ENCODE measurements around the gene SPRR4. TPM values are rescaled to one million over a fixed set of nuclear protein-coding genes. Genes with fewer than 3 reads are reported as not detected.

Gene SPRR4
- polyA plus RNA-seq, 1 donor from 2014 or later: not detected

DNA sequence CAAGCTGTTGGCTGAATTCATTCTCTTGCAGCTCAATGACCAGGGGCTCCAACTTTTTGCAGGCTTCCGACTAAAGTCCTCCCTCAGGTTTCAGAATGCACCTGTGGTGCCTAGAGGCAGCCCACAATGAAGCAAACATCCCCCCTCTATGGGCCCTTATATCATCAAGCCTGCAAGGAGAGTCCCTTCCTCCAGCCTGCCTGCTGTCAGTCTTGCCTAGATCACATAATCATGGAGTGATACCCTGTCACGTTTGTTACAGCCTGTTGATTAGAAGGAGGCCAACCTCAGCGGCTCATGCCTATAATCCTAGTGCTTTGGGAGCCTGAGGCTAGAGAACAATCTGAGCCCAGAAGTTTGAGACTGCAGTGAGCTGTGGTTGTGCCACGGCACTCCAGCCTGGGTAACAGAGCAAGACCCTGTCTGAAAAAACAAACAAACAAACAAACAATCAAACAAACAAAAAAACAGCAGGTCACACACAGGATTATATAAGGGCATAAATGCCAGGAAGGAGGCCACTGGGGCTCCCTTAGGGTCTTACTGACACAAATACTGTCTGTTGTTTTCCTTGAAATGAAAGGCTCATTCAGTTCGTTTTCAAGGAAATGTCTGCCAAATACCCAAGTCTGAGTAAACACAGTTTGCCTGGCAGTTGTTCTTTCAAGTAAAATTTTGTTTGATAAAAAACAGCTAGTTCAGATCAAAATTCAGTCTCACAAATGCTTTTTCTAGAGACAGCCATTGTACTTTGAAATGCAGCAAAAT, 26.4 kb downstream of the SPRR4 start:
- Histone ChIP-seq H3K36me3 (ENCODE audit: insufficient read depth, low read length) (no peaks in the 10 kb centered on the region), H3K4me2 (ENCODE audit: low read length) (no peak overlapping the region), H3F3A (ENCODE audit: insufficient read depth, low read length, poor library complexity, severe bottlenecking) (no peaks in the 10 kb centered on the region), H3K79me2 (replicated peaks; ENCODE audit: insufficient read depth, low read length) (no peaks in the 10 kb centered on the region), H3K4me3 (ENCODE audit: low read length) (no peak overlapping the region), H3K9ac (ENCODE audit: low read length) (no peak overlapping the region), H3K27ac (ENCODE audit: low read length) (no peak overlapping the region), H2AFZ (ENCODE audit: low read depth, low read length) (no peak overlapping the region), H3K9me3 (ENCODE audit: low read length) (no peaks in the 10 kb centered on the region), H4K20me1 (ENCODE audit: insufficient read depth) (no peaks in the 10 kb centered on the region), H3K9me2 (ENCODE audit: insufficient read depth, low read length) (no peaks in the 10 kb centered on the region), H3K27me3 (ENCODE audit: insufficient read depth, low read depth, low read length) (no peaks in the 10 kb centered on the region)
- TF ChIP-seq SMC3 (conservative IDR thresholded peaks at IDR 0.05; ENCODE audit: poor library complexity): no peak

DNA sequence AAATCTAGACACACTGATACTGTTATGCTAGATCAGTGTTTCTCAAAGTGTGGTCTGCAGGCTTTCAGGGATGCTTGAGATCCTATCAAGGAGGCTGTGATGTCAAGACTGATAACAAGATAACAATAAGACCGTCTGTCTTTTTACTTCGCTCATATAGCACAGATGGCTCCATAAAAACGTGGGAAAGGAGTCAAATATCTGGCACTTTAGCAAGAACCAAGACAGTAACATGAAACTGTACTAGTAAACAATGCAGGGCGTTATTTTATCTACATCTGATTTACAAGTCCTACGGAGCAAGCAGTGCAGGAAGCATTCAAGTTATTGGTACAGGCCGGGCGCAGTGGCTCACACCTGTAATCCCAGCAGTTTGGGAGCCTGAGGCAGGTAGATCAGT, 27.5 kb downstream of the SPRR4 start:
- Histone ChIP-seq H3K4me2 (ENCODE audit: low read length) (no peak overlapping the region), H3K9ac (ENCODE audit: low read length) (no peak overlapping the region), H3K36me3 (ENCODE audit: insufficient read depth, low read length) (no peaks in the 10 kb centered on the region), H3F3A (ENCODE audit: insufficient read depth, low read length, poor library complexity, severe bottlenecking) (no peaks in the 10 kb centered on the region), H3K27ac (ENCODE audit: low read length) (no peak overlapping the region), H2AFZ (ENCODE audit: low read depth, low read length) (no peak overlapping the region), H3K9me2 (ENCODE audit: insufficient read depth, low read length) (no peaks in the 10 kb centered on the region), H3K9me3 (ENCODE audit: low read length) (no peaks in the 10 kb centered on the region), H3K79me2 (replicated peaks; ENCODE audit: insufficient read depth, low read length) (no peaks in the 10 kb centered on the region), H3K27me3 (ENCODE audit: insufficient read depth, low read depth, low read length) (no peaks in the 10 kb centered on the region), H4K20me1 (ENCODE audit: insufficient read depth) (no peaks in the 10 kb centered on the region), H3K4me3 (ENCODE audit: low read length) (no peak overlapping the region)
- TF ChIP-seq TAF1 (IDR thresholded peaks at IDR 0.05; ENCODE audit: low read depth): no peak
- no peak for TF ChIP-seq POLR2AphosphoS5 (IDR thresholded peaks at IDR 0.05)
- no peak for TF ChIP-seq EZH2 (IDR thresholded peaks at IDR 0.05; ENCODE audit: borderline replicate concordance, insufficient read depth, low read length, poor library complexity, severe bottlenecking)
- TF ChIP-seq, protein P1, sequence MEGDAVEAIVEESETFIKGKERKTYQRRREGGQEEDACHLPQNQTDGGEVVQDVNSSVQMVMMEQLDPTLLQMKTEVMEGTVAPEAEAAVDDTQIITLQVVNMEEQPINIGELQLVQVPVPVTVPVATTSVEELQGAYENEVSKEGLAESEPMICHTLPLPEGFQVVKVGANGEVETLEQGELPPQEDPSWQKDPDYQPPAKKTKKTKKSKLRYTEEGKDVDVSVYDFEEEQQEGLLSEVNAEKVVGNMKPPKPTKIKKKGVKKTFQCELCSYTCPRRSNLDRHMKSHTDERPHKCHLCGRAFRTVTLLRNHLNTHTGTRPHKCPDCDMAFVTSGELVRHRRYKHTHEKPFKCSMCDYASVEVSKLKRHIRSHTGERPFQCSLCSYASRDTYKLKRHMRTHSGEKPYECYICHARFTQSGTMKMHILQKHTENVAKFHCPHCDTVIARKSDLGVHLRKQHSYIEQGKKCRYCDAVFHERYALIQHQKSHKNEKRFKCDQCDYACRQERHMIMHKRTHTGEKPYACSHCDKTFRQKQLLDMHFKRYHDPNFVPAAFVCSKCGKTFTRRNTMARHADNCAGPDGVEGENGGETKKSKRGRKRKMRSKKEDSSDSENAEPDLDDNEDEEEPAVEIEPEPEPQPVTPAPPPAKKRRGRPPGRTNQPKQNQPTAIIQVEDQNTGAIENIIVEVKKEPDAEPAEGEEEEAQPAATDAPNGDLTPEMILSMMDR (IDR thresholded peaks at IDR 0.05; ENCODE audit: poor library complexity, severe bottlenecking): no peak
- no peak for TF ChIP-seq RAD21 (conservative IDR thresholded peaks at IDR 0.05)
- no peak for TF ChIP-seq EP300 (conservative IDR thresholded peaks at IDR 0.05; ENCODE audit: poor library complexity, severe bottlenecking)
- no peak for TF ChIP-seq SMC3 (conservative IDR thresholded peaks at IDR 0.05; ENCODE audit: poor library complexity)
- TF ChIP-seq MXI1 (conservative IDR thresholded peaks at IDR 0.05; ENCODE audit: poor library complexity, severe bottlenecking): no peak
- TF ChIP-seq, protein P2, sequence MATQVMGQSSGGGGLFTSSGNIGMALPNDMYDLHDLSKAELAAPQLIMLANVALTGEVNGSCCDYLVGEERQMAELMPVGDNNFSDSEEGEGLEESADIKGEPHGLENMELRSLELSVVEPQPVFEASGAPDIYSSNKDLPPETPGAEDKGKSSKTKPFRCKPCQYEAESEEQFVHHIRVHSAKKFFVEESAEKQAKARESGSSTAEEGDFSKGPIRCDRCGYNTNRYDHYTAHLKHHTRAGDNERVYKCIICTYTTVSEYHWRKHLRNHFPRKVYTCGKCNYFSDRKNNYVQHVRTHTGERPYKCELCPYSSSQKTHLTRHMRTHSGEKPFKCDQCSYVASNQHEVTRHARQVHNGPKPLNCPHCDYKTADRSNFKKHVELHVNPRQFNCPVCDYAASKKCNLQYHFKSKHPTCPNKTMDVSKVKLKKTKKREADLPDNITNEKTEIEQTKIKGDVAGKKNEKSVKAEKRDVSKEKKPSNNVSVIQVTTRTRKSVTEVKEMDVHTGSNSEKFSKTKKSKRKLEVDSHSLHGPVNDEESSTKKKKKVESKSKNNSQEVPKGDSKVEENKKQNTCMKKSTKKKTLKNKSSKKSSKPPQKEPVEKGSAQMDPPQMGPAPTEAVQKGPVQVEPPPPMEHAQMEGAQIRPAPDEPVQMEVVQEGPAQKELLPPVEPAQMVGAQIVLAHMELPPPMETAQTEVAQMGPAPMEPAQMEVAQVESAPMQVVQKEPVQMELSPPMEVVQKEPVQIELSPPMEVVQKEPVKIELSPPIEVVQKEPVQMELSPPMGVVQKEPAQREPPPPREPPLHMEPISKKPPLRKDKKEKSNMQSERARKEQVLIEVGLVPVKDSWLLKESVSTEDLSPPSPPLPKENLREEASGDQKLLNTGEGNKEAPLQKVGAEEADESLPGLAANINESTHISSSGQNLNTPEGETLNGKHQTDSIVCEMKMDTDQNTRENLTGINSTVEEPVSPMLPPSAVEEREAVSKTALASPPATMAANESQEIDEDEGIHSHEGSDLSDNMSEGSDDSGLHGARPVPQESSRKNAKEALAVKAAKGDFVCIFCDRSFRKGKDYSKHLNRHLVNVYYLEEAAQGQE (IDR thresholded peaks at IDR 0.05; ENCODE audit: borderline replicate concordance): no peak
